NB4 (cell line): ENCODE results near the gene CFAP157.

Experiments used
- CTCF ChIP-seq: IDR thresholded peaks from one replicate; pipeline ENCODE4 v1.5.1; 2012; ENCODE audit warnings: low read depth, low read length
- MYC ChIP-seq: IDR thresholded peaks from 2 replicates; pipeline ENCODE4 v1.6.1; 2011; ENCODE audit warnings: low read depth, low read length
- POLR2A ChIP-seq: IDR thresholded peaks from 2 replicates; pipeline ENCODE4 v1.6.1; 2011; ENCODE audit warnings: mild to moderate bottlenecking; ENCODE audit not compliant: insufficient read length; ENCODE audit errors: extremely low read depth

- no peak for TF ChIP-seq CTCF
- no peak for TF ChIP-seq MYC
- no peak for TF ChIP-seq POLR2A
Measured at GRCh38 chr9:127698985-127699670, 7.7 kb upstream of the CFAP157 start.
